Neuronal stem cell (in vitro differentiated cells): ENCODE measurements around the gene C10orf95.

Source experiments
- DNase-seq: peaks from one replicate; pipeline ENCODE4 v3.0.0-alpha.2; 2013; ENCODE audit warnings: low spot score
- H2AFZ ChIP-seq: one replicate; pipeline ENCODE4 v1.6.1; 2013; ENCODE audit warnings: mild to moderate bottlenecking, low read length, inconsistent platforms
- H2AK5ac ChIP-seq: 2 replicates; pipeline ENCODE4 v1.6.1; 2013; ENCODE audit warnings: low read depth, mild to moderate bottlenecking, inconsistent platforms, low read length, moderate library complexity, mixed read lengths
- H2BK120ac ChIP-seq: 2 replicates; pipeline ENCODE4 v1.6.1; 2013; ENCODE audit warnings: low read depth, mild to moderate bottlenecking, inconsistent platforms, low read length, moderate library complexity, mixed read lengths
- H2BK12ac ChIP-seq: one replicate; pipeline ENCODE4 v1.6.1; 2013; ENCODE audit warnings: low read length, inconsistent platforms
- H2BK15ac ChIP-seq: 2 replicates; pipeline ENCODE4 v1.6.1; 2013; ENCODE audit warnings: mild to moderate bottlenecking, low read length, inconsistent platforms, mixed read lengths
- H2BK5ac ChIP-seq: one replicate; pipeline ENCODE4 v1.6.1; 2013; ENCODE audit warnings: inconsistent platforms, mild to moderate bottlenecking, low read length, moderate library complexity
- H3K14ac ChIP-seq: one replicate; pipeline ENCODE4 v1.6.1; 2013; ENCODE audit warnings: low read length, inconsistent platforms
- H3K18ac ChIP-seq: 2 replicates; pipeline ENCODE4 v1.6.1; 2013; ENCODE audit warnings: low read length, inconsistent platforms
- H3K23ac ChIP-seq: 2 replicates; pipeline ENCODE4 v1.6.1; 2013; ENCODE audit warnings: low read depth, mild to moderate bottlenecking, mixed read lengths, low read length, inconsistent platforms; ENCODE audit not compliant: poor library complexity
- H3K27ac ChIP-seq: replicated peaks from 3 replicates; pipeline ENCODE4 v1.5.1; 2013; ENCODE audit warnings: low read length, inconsistent platforms
- H3K27me3 ChIP-seq, 3 experiments: 2 replicates each; pipeline ENCODE4 v1.6.1; 2013; ENCODE audit warnings: low read length in 3 of 3, mild to moderate bottlenecking in 2 of 3, inconsistent platforms in 1 of 3, low read depth in 1 of 3, mixed read lengths in 1 of 3, moderate library complexity in 1 of 3; ENCODE audit not compliant: control insufficient read depth in 3 of 3, insufficient read depth in 3 of 3
- H3K36me3 ChIP-seq, 2 donors: replicated peaks in 1 of 2; 2 replicates each; pipeline ENCODE4 v1.6.1; 2013; ENCODE audit warnings: low read length in 2 of 2; ENCODE audit not compliant: control insufficient read depth in 2 of 2, insufficient read depth in 2 of 2
- H3K4ac ChIP-seq: 2 replicates; pipeline ENCODE4 v1.6.1; 2013; ENCODE audit warnings: inconsistent platforms, mild to moderate bottlenecking, low read length, moderate library complexity
- H3K4me1 ChIP-seq, 2 donors: 1 replicate in 1 of 2; 2 replicates in 1 of 2; pipeline ENCODE4 v1.6.1; 2013; ENCODE audit warnings: low read length in 2 of 2, low read depth in 1 of 2; ENCODE audit not compliant: control insufficient read depth in 2 of 2, insufficient read depth in 1 of 2
- H3K4me2 ChIP-seq: one replicate; pipeline ENCODE4 v1.6.1; 2013; ENCODE audit warnings: mild to moderate bottlenecking, low read length, inconsistent platforms; ENCODE audit not compliant: insufficient read depth, poor library complexity, severe bottlenecking
- H3K4me3 ChIP-seq, 2 donors: 2 replicates each; pipeline ENCODE4 v1.5.1; 2013; ENCODE audit warnings: low read length in 2 of 2, mild to moderate bottlenecking in 2 of 2, inconsistent platforms in 1 of 2, moderate library complexity in 1 of 2
- H3K79me1 ChIP-seq: one replicate; pipeline ENCODE4 v1.6.1; 2013; ENCODE audit warnings: low read depth, mild to moderate bottlenecking, inconsistent platforms, low read length, moderate library complexity
- H3K9ac ChIP-seq: one replicate; pipeline ENCODE4 v1.6.1; 2013; ENCODE audit warnings: mild to moderate bottlenecking, low read depth, low read length, inconsistent platforms; ENCODE audit not compliant: poor library complexity
- H3K9me3 ChIP-seq, 2 donors: replicated peaks in 1 of 2; 2 replicates each; pipeline versions ENCODE3 to v1.6.1; 2013; ENCODE audit warnings: low read length in 2 of 2, mild to moderate bottlenecking in 2 of 2, inconsistent platforms in 1 of 2, low read depth in 1 of 2, mixed read lengths in 1 of 2, moderate library complexity in 1 of 2; ENCODE audit not compliant: control insufficient read depth in 2 of 2, insufficient read depth in 1 of 2
- H4K8ac ChIP-seq: one replicate; pipeline ENCODE4 v1.6.1; 2013; ENCODE audit warnings: low read depth, mild to moderate bottlenecking, inconsistent platforms, low read length, moderate library complexity
- H4K91ac ChIP-seq: one replicate; pipeline ENCODE4 v1.6.1; 2013; ENCODE audit warnings: low read length, low read depth, mild to moderate bottlenecking, inconsistent platforms; ENCODE audit not compliant: poor library complexity
- WGBS, 2 donors: extraction: QIAGEN DNeasy Blood & Tissue Kit; methylation state at CpG; one replicate each; pipeline ENCODE4 v1.1.7; 2013; ENCODE audit warnings: missing lambda C conversion rate in 2 of 2, mixed read lengths in 1 of 2; ENCODE audit not compliant: insufficient read length in 2 of 2, insufficient replicate concordance in 1 of 2; ENCODE audit errors: extremely low coverage in 2 of 2; 5-methylcytosine and 5-hydroxymethylcytosine counted together

C10orf95 gene

GRCh38 chr10:102476466-102477141 is 25.3 kb upstream of the C10orf95 start:
- Histone ChIP-seq H3K9me3 (no peaks in the 10 kb centered on the region), H3K14ac (no peak overlapping the region), H2BK5ac (no peak overlapping the region), H3K36me3 (peaks cover 21 to 74% of the 10 kb centered on the region in 2 donors), H3K27ac (no peak overlapping the region), H2BK120ac (no peak overlapping the region), H4K91ac (no peak overlapping the region), H4K8ac (no peak overlapping the region), H2BK15ac (no peak overlapping the region), H3K27me3 (no peaks in the 10 kb centered on the region), H3K9ac (no peak overlapping the region), H3K18ac (no peak overlapping the region), H3K4me1 (no peaks in the 10 kb centered on the region), H3K4ac (no peak overlapping the region), H2AFZ (no peak overlapping the region), H3K4me3 (no peak overlapping the region), H2AK5ac (no peak overlapping the region), H2BK12ac (no peak overlapping the region), H3K79me1 (peaks cover 2% of the 10 kb centered on the region), H3K4me2 (no peak overlapping the region), H3K23ac (no peak overlapping the region)
- no CpG with 5 or more reads among the region's 9 CpGs for WGBS, 2 donors
- no peak for DNase-seq

- no peak overlapping the region for H2AFZ ChIP-seq
- H2BK15ac ChIP-seq = no peak overlapping the region
- H3K23ac ChIP-seq = no peak overlapping the region
- no peak overlapping the region for H3K27ac ChIP-seq
- H3K9ac ChIP-seq = no peak overlapping the region
- H3K9me3 ChIP-seq = no peaks in the 10 kb centered on the region
- H2BK12ac ChIP-seq = peak overlapping the region; percentile 22
- H3K27me3 ChIP-seq = no peaks in the 10 kb centered on the region
- no peak overlapping the region for H4K91ac ChIP-seq
- WGBS, 2 donors = no CpG with 5 or more reads among the region's 9 CpGs
- no peak overlapping the region for H4K8ac ChIP-seq
- no peak for DNase-seq
- peak overlapping the region; percentile 81 for H2BK120ac ChIP-seq
- H3K4ac ChIP-seq = no peak overlapping the region
- no peaks in the 10 kb centered on the region for H3K79me1 ChIP-seq
- H3K4me3 ChIP-seq = no peak overlapping the region
- peak overlapping the region; percentile 56 for H3K14ac ChIP-seq
- H3K18ac ChIP-seq = peak overlapping the region; percentile 13
- H2AK5ac ChIP-seq = peak overlapping the region; percentile 70
- no peak overlapping the region for H2BK5ac ChIP-seq
- H3K4me2 ChIP-seq = no peak overlapping the region
- peaks cover 10 to 63% of the 10 kb centered on the region in 2 donors for H3K36me3 ChIP-seq
- no peaks in the 10 kb centered on the region for H3K4me1 ChIP-seq
These were observed 24.2 kb upstream of the C10orf95 start for GRCh38 chr10:102475451-102476040.

GRCh38 chr10:102473445-102474331 is 22.3 kb upstream of the C10orf95 start:
- no peak overlapping the region for H3K4ac ChIP-seq
- H2BK12ac ChIP-seq = no peak overlapping the region
- H3K9ac ChIP-seq = peak overlapping the region; percentile 70
- H2BK120ac ChIP-seq = peak overlapping the region; percentile 74
- H3K27me3 ChIP-seq = no peaks in the 10 kb centered on the region
- no peak overlapping the region for H3K4me2 ChIP-seq
- H3K4me3 ChIP-seq = no peak overlapping the region
- no peaks in the 10 kb centered on the region for H3K4me1 ChIP-seq
- H3K14ac ChIP-seq = no peak overlapping the region
- no peak overlapping the region for H3K23ac ChIP-seq
- H3K79me1 ChIP-seq = peaks cover 2% of the 10 kb centered on the region
- H2AFZ ChIP-seq = no peak overlapping the region
- no peak for DNase-seq
- H4K91ac ChIP-seq = no peak overlapping the region
- H2AK5ac ChIP-seq = peak overlapping the region; percentile 63
- peak overlapping the region; percentile 93 for H2BK5ac ChIP-seq
- peak overlapping the region; percentile 56 for H4K8ac ChIP-seq
- H3K27ac ChIP-seq = no peak overlapping the region
- H3K36me3 ChIP-seq = peaks cover under 1 to 60% of the 10 kb centered on the region in 2 donors
- WGBS, 2 donors = no CpG with 5 or more reads among the region's 27 CpGs
- no peak overlapping the region for H2BK15ac ChIP-seq
- H3K9me3 ChIP-seq = no peaks in the 10 kb centered on the region
- peak overlapping the region; percentile 38 for H3K18ac ChIP-seq
